A549 (cell line): ENCODE results near the gene COL4A6. TPM values are rescaled to one million over a fixed set of nuclear protein-coding genes. Genes with fewer than 3 reads are reported as not detected.

ENCODE experiments used
- ATAC-seq, 2 experiments: fragments of 200-7000 bp in 1 of 2; fragments of >200 bp in 1 of 2; cut with Nextera tagmentation in 1 of 2; cut with Tn5 transposase in 1 of 2; 3 replicates each; pipeline versions ENCODE4 v1.8.0 to v1.9.1; 2018 to 2020; ENCODE audit warnings: mild to moderate bottlenecking in 1 of 2, moderate library complexity in 1 of 2
- CTCF ChIA-PET: fragments of 300-600 bp; sonication (Branson Sonifier 250); formaldehyde crosslinking; extraction: SDS; loops from one replicate; lab custom pipeline; 2021; ENCODE audit warnings: antibody characterized with exemption, inconsistent platforms; lab: Yijun Ruan, JAX
- POLR2A ChIA-PET: fragments of 350-600 bp; formaldehyde crosslinking; extraction: SDS; loops from one replicate; lab custom pipeline; 2021; ENCODE audit warnings: antibody characterized with exemption, inconsistent platforms; lab: Yijun Ruan, JAX
- DNase-seq, 2 experiments: peaks; one replicate each; pipeline versions ENCODE4 v3.0.0 to v3.0.0-alpha.2; 2011 to 2016; ENCODE audit warnings: low read depth in 1 of 2, low spot score in 1 of 2
- FAIRE-seq: peaks from 2 replicates; lab custom pipeline; 2011; peaks lifted over from hg19 to GRCh38; lab: Jason Lieb, UNC
- H3K27ac ChIP-seq, 2 experiments: fragments of >200 bp; sonication (Bioruptor Twin); formaldehyde crosslinking; 3 replicates each; pipeline ENCODE4 v1.5.1; 2016 to 2017
- H3K4me1 ChIP-seq: fragments of >200 bp; sonication (Bioruptor Twin); formaldehyde crosslinking; 3 replicates; pipeline ENCODE4 v1.6.1; 2016
- H3K4me2 ChIP-seq: fragments of >200 bp; sonication (Bioruptor Twin); formaldehyde crosslinking; 3 replicates; pipeline ENCODE4 v1.6.1; 2016
- H3K4me3 ChIP-seq: fragments of >200 bp; sonication (Bioruptor Twin); formaldehyde crosslinking; 3 replicates; pipeline ENCODE4 v1.5.1; 2016
- H3K9me3 ChIP-seq: fragments of >200 bp; sonication (Bioruptor Twin); formaldehyde crosslinking; 3 replicates; pipeline ENCODE4 v1.6.1; 2016
- BHLHE40 ChIP-seq: IDR thresholded peaks from 2 replicates; pipeline ENCODE4 v1.6.1; 2012; ENCODE audit warnings: low read depth, low read length, inconsistent platforms
- CHD2 ChIP-seq: fragments of 150-350 bp; IDR thresholded peaks from 2 replicates; pipeline ENCODE4 v1.6.1; 2014; ENCODE audit warnings: low read length; ENCODE audit not compliant: partially characterized antibody
- CTCF ChIP-seq: fragments of >200 bp; sonication (Bioruptor Twin); formaldehyde crosslinking; IDR thresholded peaks from 3 replicates; pipeline ENCODE4 v1.5.1; 2016
- EHMT2 ChIP-seq: fragments of 200-600 bp; sonication (generic); IDR thresholded peaks from 2 replicates; pipeline ENCODE4 v1.6.1; 2016; ENCODE audit warnings: antibody characterized with exemption, low read depth, mild to moderate bottlenecking, moderate library complexity
- EP300 ChIP-seq, 2 experiments: fragments of >200 bp; sonication (Bioruptor Twin); formaldehyde crosslinking; IDR thresholded peaks; 2 replicates in 1 of 2; 3 replicates in 1 of 2; pipeline ENCODE4 v1.6.1; 2016 to 2017
- ESRRA ChIP-seq: fragments of 150-350 bp; IDR thresholded peaks from 2 replicates; pipeline ENCODE4 v1.6.1; 2014; ENCODE audit warnings: mild to moderate bottlenecking, low read length, borderline replicate concordance
- FOSB ChIP-seq: fragments of 250-450 bp; sonication (Bioruptor Pico); IDR thresholded peaks from 2 replicates; pipeline ENCODE4 v1.5.0; 2020; ENCODE audit warnings: mild to moderate bottlenecking, moderate library complexity
- FOSL2 ChIP-seq, 2 experiments: fragments of 450-650 bp in 1 of 2; fragments of >200 bp in 1 of 2; sonication (Bioruptor Twin) in 1 of 2; formaldehyde crosslinking; IDR thresholded peaks; 2 replicates each; pipeline versions ENCODE4 v1.5.0 to v1.6.1; 2016 to 2020; ENCODE audit warnings: mild to moderate bottlenecking in 1 of 2, moderate library complexity in 1 of 2
- GATA3 ChIP-seq: IDR thresholded peaks from 2 replicates; pipeline ENCODE4 v1.6.1; 2012; ENCODE audit warnings: borderline replicate concordance
- HDAC2 ChIP-seq: fragments of 200-600 bp; sonication (generic); IDR thresholded peaks from 2 replicates; pipeline ENCODE4 v1.6.1; 2016
- HOXB13 ChIP-seq: fragments of 250-450 bp; sonication (Bioruptor Pico); IDR thresholded peaks from 2 replicates; pipeline ENCODE4 v1.5.0; 2020; ENCODE audit warnings: low read depth, mild to moderate bottlenecking, moderate library complexity
- HOXB5 ChIP-seq: fragments of 250-450 bp; sonication (Bioruptor Pico); IDR thresholded peaks from 2 replicates; pipeline ENCODE4 v1.5.0; 2020; ENCODE audit warnings: mild to moderate bottlenecking, moderate library complexity
- JUNB ChIP-seq: fragments of >200 bp; sonication (Bioruptor Twin); formaldehyde crosslinking; IDR thresholded peaks from 2 replicates; pipeline ENCODE4 v1.6.1; 2016
- KDM1A ChIP-seq: fragments of 200-600 bp; sonication (generic); IDR thresholded peaks from 2 replicates; pipeline ENCODE4 v1.6.1; 2016; ENCODE audit warnings: low read depth, mild to moderate bottlenecking
- KDM5A ChIP-seq: fragments of 200-600 bp; sonication (generic); IDR thresholded peaks from 2 replicates; pipeline ENCODE4 v1.6.1; 2016; ENCODE audit warnings: antibody characterized with exemption, mild to moderate bottlenecking
- MAZ ChIP-seq: fragments of 150-350 bp; IDR thresholded peaks from 2 replicates; pipeline ENCODE4 v1.6.1; 2014; ENCODE audit warnings: antibody characterized with exemption, low read depth, low read length, borderline replicate concordance
- NFE2L2 ChIP-seq: fragments of 150-350 bp; conservative IDR thresholded peaks from 2 replicates; pipeline ENCODE4 v1.6.1; 2014; ENCODE audit warnings: low read length
- NPAS2 ChIP-seq: fragments of 250-450 bp; sonication (Bioruptor Pico); IDR thresholded peaks from 2 replicates; pipeline ENCODE4 v1.8.0; 2022; ENCODE audit warnings: mild to moderate bottlenecking, moderate library complexity, borderline replicate concordance
- NR3C1 ChIP-seq: fragments of >200 bp; sonication (Bioruptor Twin); formaldehyde crosslinking; IDR thresholded peaks from 3 replicates; pipeline ENCODE4 v1.6.1; 2017
- PHF8 ChIP-seq: fragments of 200-600 bp; sonication (generic); IDR thresholded peaks from 2 replicates; pipeline ENCODE4 v1.6.1; 2016; ENCODE audit warnings: low read depth, mild to moderate bottlenecking, antibody characterized with exemption, moderate library complexity, borderline replicate concordance
- POLR2A ChIP-seq: IDR thresholded peaks from 2 replicates; pipeline ENCODE4 v1.6.1; 2012; ENCODE audit warnings: mild to moderate bottlenecking, low read length
- RAD21 ChIP-seq, 2 experiments: fragments of >200 bp in 1 of 2; sonication (Bioruptor Twin) in 1 of 2; formaldehyde crosslinking in 1 of 2; IDR thresholded peaks in 1 of 2; conservative IDR thresholded peaks in 1 of 2; 2 replicates in 1 of 2; 3 replicates in 1 of 2; pipeline ENCODE4 v1.6.1; 2012 to 2018; ENCODE audit warnings: inconsistent platforms in 1 of 2
- SMC3 ChIP-seq: fragments of >200 bp; sonication (Bioruptor Twin); formaldehyde crosslinking; IDR thresholded peaks from 3 replicates; pipeline ENCODE4 v1.6.1; 2018; ENCODE audit warnings: inconsistent platforms
- TFCP2L1 ChIP-seq: fragments of 250-450 bp; sonication (Bioruptor Pico); IDR thresholded peaks from 2 replicates; pipeline ENCODE4 v1.5.0; 2021; ENCODE audit warnings: mild to moderate bottlenecking
- ZFP36 ChIP-seq: fragments of 450-650 bp; IDR thresholded peaks from 2 replicates; pipeline ENCODE4 v1.6.1; 2014; ENCODE audit warnings: borderline replicate concordance; ENCODE audit not compliant: partially characterized antibody
- WGBS: methylation state at CpG from one replicate; pipeline ENCODE4 v1.1.6; 2017; ENCODE audit errors: missing lambda C conversion rate; 5-methylcytosine and 5-hydroxymethylcytosine counted together
- polyA plus RNA-seq, 4 experiments: library from polyadenylated mRNA; depleted of rRNA in 3 of 4; stranded (reverse); fragments of >200 nt; fragmentation: RNase III in 1 of 4; extraction: RNeasy Plus Mini Kit Qiagen cat#74134 plus additional on column Dnase treatment in 1 of 4; gene quantifications; 2 replicates in 3 of 4; 3 replicates in 1 of 4; pipeline ENCODE4 v1.2.3, GENCODE V29; 2011 to 2017
- TF ChIP-seq, protein P1 (sequence below): fragments of 200-600 bp; sonication (generic); IDR thresholded peaks from 2 replicates; pipeline ENCODE4 v1.6.1; 2016; ENCODE audit warnings: antibody characterized with exemption, mild to moderate bottlenecking, moderate library complexity

COL4A6 gene
- polyA plus RNA-seq, 2 of the 4 experiments (the other 2 are of a cell fraction): 13.0 to 19.8 TPM

DNA sequence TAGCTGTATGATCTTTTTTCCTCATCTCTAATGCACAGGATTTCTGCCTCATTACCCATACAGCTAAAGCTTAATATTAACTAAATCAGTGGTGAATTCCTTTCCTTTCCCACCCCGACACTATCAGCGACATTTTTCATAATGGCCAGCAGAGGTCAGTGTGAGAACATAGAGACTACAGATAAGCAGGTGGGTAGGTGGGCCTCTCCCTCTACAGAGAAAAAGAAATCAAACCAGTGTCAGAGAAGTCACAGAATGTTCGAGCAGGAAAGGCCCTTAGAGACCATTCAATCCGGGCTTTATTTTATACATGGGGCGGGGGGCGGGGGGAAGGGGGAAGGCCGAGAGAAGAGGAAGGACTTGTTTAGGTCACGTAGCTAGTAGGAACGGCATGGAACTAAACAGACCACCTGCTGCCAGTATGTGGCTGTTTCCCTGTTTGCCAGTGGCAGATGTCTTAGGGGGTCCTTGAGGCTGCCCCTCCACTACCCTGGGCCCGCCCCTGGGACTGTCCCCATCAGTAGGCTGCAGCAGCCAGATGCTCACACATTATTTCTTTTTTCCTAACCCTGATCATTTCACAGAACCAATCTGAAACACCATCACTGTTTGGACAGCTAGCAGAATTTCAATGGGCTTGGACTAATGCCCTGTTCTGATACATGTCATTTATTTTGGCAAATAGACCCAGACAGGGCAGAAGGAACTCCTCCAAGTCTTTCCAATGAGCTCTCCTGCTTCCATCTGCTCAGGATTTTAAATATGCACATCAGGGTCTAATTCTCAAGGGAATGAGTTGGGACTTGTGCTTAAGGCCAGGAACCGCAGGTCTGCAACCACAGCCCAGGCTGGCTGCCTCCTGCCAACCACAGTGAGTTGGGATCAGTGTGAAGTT is 213.2 kb downstream of the COL4A6 start:
- TF ChIP-seq NFE2L2: no peak
- TF ChIP-seq HOXB5 (CRISPR knock-in tag): no peak
- TF ChIP-seq CTCF: peak; percentile 70
- peak; percentile 82 for TF ChIP-seq SMC3
- TF ChIP-seq RAD21 (conservative IDR thresholded peaks at IDR 0.05 in 1 of 2, IDR thresholded peaks at IDR 0.05 in 1 of 2): peak; percentile 82 to 84
- no peak for TF ChIP-seq HOXB13 (CRISPR knock-in tag)
- TF ChIP-seq EHMT2: no peak
- TF ChIP-seq CHD2: no peak
- no peak for TF ChIP-seq FOSB (CRISPR knock-in tag)
- no peak for TF ChIP-seq KDM5A
- TF ChIP-seq GATA3: no peak
- TF ChIP-seq NPAS2 (CRISPR knock-in tag): no peak
- TF ChIP-seq MAZ: no peak
- no peak for TF ChIP-seq HDAC2
- no peak for TF ChIP-seq KDM1A
- TF ChIP-seq EP300 (IDR thresholded peaks at IDR 0.05): no peak
- TF ChIP-seq JUNB: no peak
- no peak for TF ChIP-seq NR3C1
- TF ChIP-seq, protein P1, sequence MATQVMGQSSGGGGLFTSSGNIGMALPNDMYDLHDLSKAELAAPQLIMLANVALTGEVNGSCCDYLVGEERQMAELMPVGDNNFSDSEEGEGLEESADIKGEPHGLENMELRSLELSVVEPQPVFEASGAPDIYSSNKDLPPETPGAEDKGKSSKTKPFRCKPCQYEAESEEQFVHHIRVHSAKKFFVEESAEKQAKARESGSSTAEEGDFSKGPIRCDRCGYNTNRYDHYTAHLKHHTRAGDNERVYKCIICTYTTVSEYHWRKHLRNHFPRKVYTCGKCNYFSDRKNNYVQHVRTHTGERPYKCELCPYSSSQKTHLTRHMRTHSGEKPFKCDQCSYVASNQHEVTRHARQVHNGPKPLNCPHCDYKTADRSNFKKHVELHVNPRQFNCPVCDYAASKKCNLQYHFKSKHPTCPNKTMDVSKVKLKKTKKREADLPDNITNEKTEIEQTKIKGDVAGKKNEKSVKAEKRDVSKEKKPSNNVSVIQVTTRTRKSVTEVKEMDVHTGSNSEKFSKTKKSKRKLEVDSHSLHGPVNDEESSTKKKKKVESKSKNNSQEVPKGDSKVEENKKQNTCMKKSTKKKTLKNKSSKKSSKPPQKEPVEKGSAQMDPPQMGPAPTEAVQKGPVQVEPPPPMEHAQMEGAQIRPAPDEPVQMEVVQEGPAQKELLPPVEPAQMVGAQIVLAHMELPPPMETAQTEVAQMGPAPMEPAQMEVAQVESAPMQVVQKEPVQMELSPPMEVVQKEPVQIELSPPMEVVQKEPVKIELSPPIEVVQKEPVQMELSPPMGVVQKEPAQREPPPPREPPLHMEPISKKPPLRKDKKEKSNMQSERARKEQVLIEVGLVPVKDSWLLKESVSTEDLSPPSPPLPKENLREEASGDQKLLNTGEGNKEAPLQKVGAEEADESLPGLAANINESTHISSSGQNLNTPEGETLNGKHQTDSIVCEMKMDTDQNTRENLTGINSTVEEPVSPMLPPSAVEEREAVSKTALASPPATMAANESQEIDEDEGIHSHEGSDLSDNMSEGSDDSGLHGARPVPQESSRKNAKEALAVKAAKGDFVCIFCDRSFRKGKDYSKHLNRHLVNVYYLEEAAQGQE: no peak
- TF ChIP-seq ZFP36: no peak
- TF ChIP-seq POLR2A: no peak
- TF ChIP-seq, all 56 proteins: peak for 3
- peak; percentile 99 for FAIRE-seq
- peak; percentile 62 to 77; a peak in 3 of 6 replicates for ATAC-seq
- Histone ChIP-seq H3K9me3 (no peaks in the 10 kb centered on the region), H3K4me1 (peaks cover 9% of the 10 kb centered on the region; the same call in 2 of the 3 replicates), H3K4me2 (peak overlapping the region; percentile 14; the same call in 1 of the 3 replicates), H3K4me3 (no peak overlapping the region), H3K27ac (peak overlapping the region; percentile 39 to 62)
- 36% methylated on average over 8 of the region's 11 CpGs for WGBS
- DNase-seq: peak; percentile 30 to 38
- ChIA-PET CTCF (interaction anchor here (0.6 to 4.5 kb wide), 42 partner anchors 8 to 856 kb away, joined by 3 to 41 read pairs (median 4); partner anchors contain the start of genes COL4A5 and COL4A6), POLR2A (no interaction called here)

DNA sequence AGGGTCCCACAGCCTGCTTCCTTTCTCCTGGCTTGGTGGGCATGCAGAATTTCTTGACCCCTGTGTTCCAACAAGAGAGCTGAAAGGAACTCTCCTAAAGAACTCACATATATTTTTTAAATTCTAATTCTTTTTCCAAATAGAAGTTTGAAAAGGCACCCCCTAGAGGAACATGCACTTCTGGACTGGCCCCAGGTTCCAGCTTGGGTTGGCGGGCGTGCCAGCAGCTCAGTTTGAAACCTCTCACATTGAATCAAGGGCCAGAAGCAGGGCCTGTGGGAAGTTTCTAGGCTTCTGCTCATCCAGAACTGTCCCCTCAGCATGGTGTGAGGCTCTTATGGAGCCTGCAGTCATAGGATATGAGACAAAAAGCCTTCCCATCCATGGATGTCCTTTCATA is 214.0 kb downstream of the COL4A6 start:
- peak overlapping the region; percentile 35 to 62 for H3K27ac ChIP-seq
- peaks cover 9% of the 10 kb centered on the region; the same call in 2 of the 3 replicates for H3K4me1 ChIP-seq
- no peak overlapping the region for H3K4me3 ChIP-seq
- WGBS: 100% methylated on average over 2 of the region's 2 CpGs
- ChIA-PET CTCF (interaction anchor here (0.6 to 4.5 kb wide), 41 partner anchors 9 to 857 kb away, joined by 3 to 41 read pairs (median 4); partner anchors contain the start of genes COL4A5 and COL4A6), POLR2A (no interaction called here)
- TF ChIP-seq SMC3: no peak
- TF ChIP-seq PHF8: no peak
- no peak for TF ChIP-seq EHMT2
- TF ChIP-seq BHLHE40: no peak
- TF ChIP-seq TFCP2L1 (CRISPR knock-in tag): no peak
- TF ChIP-seq FOSL2 (IDR thresholded peaks at IDR 0.05): no peak
- TF ChIP-seq FOSL2 (CRISPR knock-in tag; IDR thresholded peaks at IDR 0.05): no peak
- no peak for TF ChIP-seq ESRRA
- no peak for TF ChIP-seq FOSB (CRISPR knock-in tag)
- no peak for TF ChIP-seq NFE2L2
- ATAC-seq (no peak), DNase-seq (no peak), FAIRE-seq (no peak)
- H3K9me3 ChIP-seq: no peaks in the 10 kb centered on the region
- H3K4me2 ChIP-seq: no peak overlapping the region; the same call in 2 of the 3 replicates
